Activated naive CD4-positive, alpha-beta T cell treated with anti-CD3 and anti-CD28 coated beads, Interleukin-2, amount 10 ng/mL, durations not matched to agents 7 days and 5 days (primary cell): ENCODE results near the gene ZNF780B.

ENCODE experiments used
- CTCF ChIA-PET: fragments of 350-600 bp; sonication (Branson Sonifier 250); formaldehyde crosslinking; loops from one replicate; lab custom pipeline; 2021; ENCODE audit warnings: antibody characterized with exemption; lab: Charles Lee
- DNase-seq: peaks from one replicate; pipeline ENCODE4 v3.0.0-alpha.2; 2020
- H3K27ac Mint-ChIP-seq: one replicate; pipeline ENCODE4 v1.8.0; 2021; ENCODE audit warnings: mild to moderate bottlenecking, moderate library complexity, mixed read lengths
- H3K27me3 Mint-ChIP-seq: one replicate; pipeline ENCODE4 v1.8.0; 2021; ENCODE audit warnings: mild to moderate bottlenecking, mixed read lengths
- H3K36me3 Mint-ChIP-seq: one replicate; pipeline ENCODE4 v1.8.0; 2021; ENCODE audit warnings: mixed read lengths
- H3K4me1 Mint-ChIP-seq: one replicate; pipeline ENCODE4 v1.8.0; 2021; ENCODE audit warnings: mixed read lengths
- H3K4me3 Mint-ChIP-seq: one replicate; pipeline ENCODE4 v1.8.0; 2021; ENCODE audit warnings: mild to moderate bottlenecking, moderate library complexity, mixed read lengths
- H3K9me3 Mint-ChIP-seq: one replicate; pipeline ENCODE4 v1.8.0; 2021; ENCODE audit warnings: mixed read lengths

The ZNF780B gene

GRCh38 chr19:39983695-39984300 lies 72.2 kb downstream of the ZNF780B start:
- DNase-seq, result no peak
- peaks cover 36% of the 10 kb centered on the region for H3K9me3 Mint-ChIP-seq
- peaks cover 69% of the 10 kb centered on the region for H3K36me3 Mint-ChIP-seq
- no peaks in the 10 kb centered on the region for H3K27me3 Mint-ChIP-seq
- H3K4me3 Mint-ChIP-seq, result no peak overlapping the region
- no peak overlapping the region for H3K27ac Mint-ChIP-seq
- CTCF ChIA-PET, result interaction anchor here (1.0 kb wide), 1 partner anchor 13 kb away, joined by 3 read pairs; the partner anchor contains the start of gene PSMC4
- H3K4me1 Mint-ChIP-seq, result peaks cover 2% of the 10 kb centered on the region

- CTCF ChIA-PET, result interaction anchor here (1.0 kb wide), 1 partner anchor 12 kb away, joined by 3 read pairs; the partner anchor contains the start of gene PSMC4
Observed at GRCh38 chr19:39982883-39983282, 73.1 kb downstream of the ZNF780B start.

More at GRCh38 chr19:39982883-39983282, 73.1 kb downstream of the ZNF780B start:
- DNase-seq, result no peak
- no peak overlapping the region for H3K27ac Mint-ChIP-seq
- peaks cover 78% of the 10 kb centered on the region for H3K36me3 Mint-ChIP-seq
- H3K4me1 Mint-ChIP-seq, result peaks cover 2% of the 10 kb centered on the region
- no peak overlapping the region for H3K4me3 Mint-ChIP-seq
- H3K9me3 Mint-ChIP-seq, result peaks cover 36% of the 10 kb centered on the region
- no peaks in the 10 kb centered on the region for H3K27me3 Mint-ChIP-seq
